Renal cortex interstitium (tissue), 15 donors: ENCODE data around the gene CLIP1. TPM values are rescaled to one million over a fixed set of nuclear protein-coding genes. Genes with fewer than 3 reads are reported as not detected.
"Not testable (repeated sequence)": the region's sequence is repeated elsewhere in the genome, so short reads cannot be mapped to it uniquely, and the experiment has no call there.

ENCODE experiments used
- DNase-seq, 11 donors: peaks; one replicate each; pipeline ENCODE4 v3.0.0-alpha.2; 2013; ENCODE audit warnings: low read depth in 9 of 11, low spot score in 4 of 11; ENCODE audit errors: extremely low read depth in 1 of 11
- long read RNA-seq, 16 experiments: transcript quantifications; one replicate each; lab custom pipeline, GENCODE V29; 2026
- polyA plus RNA-seq, 3 donors: library from polyadenylated mRNA; unstranded; fragments of 120-200 nt; gene quantifications; one replicate each; pipeline ENCODE4 v1.2.1, GENCODE V29; 2013; ENCODE audit not compliant: insufficient read length in 3 of 3

Gene CLIP1
- 10 to 100 TPM; 37.4 to 42.7 (median 40.0) TPM for polyA plus RNA-seq
- long read RNA-seq, donor 1, partial matches to known transcripts = 6 of 7 reads
- long read RNA-seq, donor 1, other reads (novel, unspliced or antisense) = 0 of 7 reads
- long read RNA-seq, donor 2 = 0 reads
- long read RNA-seq, donor 3, partial matches to known transcripts = 0 of 4 reads
- long read RNA-seq, donor 3, other reads (novel, unspliced or antisense) = 0 of 4 reads
- long read RNA-seq, donor 4, full-length matches to known transcripts = 3 of 3 reads
- long read RNA-seq, donor 4, partial matches to known transcripts = 0 of 3 reads
- long read RNA-seq, donor 4, other reads (novel, unspliced or antisense) = 0 of 3 reads
- long read RNA-seq, donor 5 = 0 reads
- long read RNA-seq, donor 6, partial matches to known transcripts = 0 of 5 reads
- long read RNA-seq, donor 6, other reads (novel, unspliced or antisense) = 0 of 5 reads
- long read RNA-seq, donor 7, partial matches to known transcripts = 5 of 7 reads
- long read RNA-seq, donor 7, other reads (novel, unspliced or antisense) = 0 of 7 reads
- long read RNA-seq, donor 8, partial matches to known transcripts = 32 of 32 reads
- long read RNA-seq, donor 8, other reads (novel, unspliced or antisense) = 0 of 32 reads
- long read RNA-seq, donor 9, partial matches to known transcripts = 0 of 3 reads
- long read RNA-seq, donor 9, other reads (novel, unspliced or antisense) = 0 of 3 reads
- long read RNA-seq, donor 10, partial matches to known transcripts = 7 of 9 reads
- long read RNA-seq, donor 10, other reads (novel, unspliced or antisense) = 0 of 9 reads
- long read RNA-seq, donor 11, full-length matches to known transcripts = 4 of 4 reads
- long read RNA-seq, donor 11, partial matches to known transcripts = 0 of 4 reads
- long read RNA-seq, donor 11, other reads (novel, unspliced or antisense) = 0 of 4 reads
- long read RNA-seq, donor 12, partial matches to known transcripts = 0 of 3 reads
- long read RNA-seq, donor 12, other reads (novel, unspliced or antisense) = 0 of 3 reads
- long read RNA-seq, donor 13 = 0 reads
- long read RNA-seq, donor 14 = 0 reads
- long read RNA-seq, donor 15 = 0 reads
- long read RNA-seq, donor 16, full-length matches to known transcripts = 7 of 27 reads
- long read RNA-seq, donor 16, partial matches to known transcripts = 20 of 27 reads
- long read RNA-seq, donor 16, other reads (novel, unspliced or antisense) = 0 of 27 reads

DNA sequence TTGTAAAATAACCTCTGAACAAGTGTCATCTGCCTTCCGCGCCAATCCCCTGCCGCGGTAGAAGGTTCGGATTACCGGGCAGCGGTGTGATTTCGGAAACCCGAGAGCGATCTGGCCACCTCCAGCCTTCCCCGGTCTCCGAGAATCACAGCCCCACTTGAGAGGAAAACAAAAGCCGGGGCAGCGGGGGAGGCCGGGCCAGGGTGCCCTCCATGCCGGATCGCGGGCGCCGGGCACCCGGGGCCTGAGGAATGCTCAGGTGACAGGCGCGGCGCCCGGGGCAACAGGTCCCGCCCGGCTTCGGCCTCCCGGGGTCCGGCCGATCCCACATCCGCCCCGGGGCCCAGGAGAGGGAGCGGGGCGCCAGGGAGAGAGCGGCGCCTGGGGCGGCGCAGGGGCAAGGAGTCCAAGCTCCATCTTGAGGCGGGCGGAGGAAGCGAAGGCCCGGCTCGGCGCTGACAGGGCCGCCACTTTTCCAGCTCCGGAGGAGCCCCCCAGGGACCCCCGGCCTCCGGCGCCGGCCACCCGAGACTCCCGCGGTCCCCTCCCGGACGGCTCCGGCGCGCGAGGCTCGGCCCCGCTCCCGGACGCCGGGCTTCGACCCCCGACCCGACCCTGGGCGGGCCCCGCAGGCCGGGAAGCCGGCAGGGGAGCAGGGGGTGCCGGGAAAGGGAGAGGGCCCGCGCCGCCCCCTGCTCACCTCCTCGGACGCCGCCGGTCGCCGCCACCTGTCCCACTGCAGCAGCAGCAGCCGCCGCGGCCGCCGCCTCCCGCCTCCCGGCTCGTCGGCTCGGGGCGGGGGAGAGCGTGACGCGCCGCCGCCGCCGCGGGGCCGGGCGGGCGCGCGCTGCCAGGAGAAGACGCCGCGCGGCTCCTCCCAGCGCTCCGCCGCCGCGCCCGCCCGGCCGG is at the start of gene CLIP1:
Gene CLIP1 (minus strand): TSS at position 849 of the 909 bp plus-strand sequence. CDS start 42,217 bp downstream, outside the sequence.
- peak in 4 of 11 donors; percentile 27 to 64 (median 52) for DNase-seq

DNA sequence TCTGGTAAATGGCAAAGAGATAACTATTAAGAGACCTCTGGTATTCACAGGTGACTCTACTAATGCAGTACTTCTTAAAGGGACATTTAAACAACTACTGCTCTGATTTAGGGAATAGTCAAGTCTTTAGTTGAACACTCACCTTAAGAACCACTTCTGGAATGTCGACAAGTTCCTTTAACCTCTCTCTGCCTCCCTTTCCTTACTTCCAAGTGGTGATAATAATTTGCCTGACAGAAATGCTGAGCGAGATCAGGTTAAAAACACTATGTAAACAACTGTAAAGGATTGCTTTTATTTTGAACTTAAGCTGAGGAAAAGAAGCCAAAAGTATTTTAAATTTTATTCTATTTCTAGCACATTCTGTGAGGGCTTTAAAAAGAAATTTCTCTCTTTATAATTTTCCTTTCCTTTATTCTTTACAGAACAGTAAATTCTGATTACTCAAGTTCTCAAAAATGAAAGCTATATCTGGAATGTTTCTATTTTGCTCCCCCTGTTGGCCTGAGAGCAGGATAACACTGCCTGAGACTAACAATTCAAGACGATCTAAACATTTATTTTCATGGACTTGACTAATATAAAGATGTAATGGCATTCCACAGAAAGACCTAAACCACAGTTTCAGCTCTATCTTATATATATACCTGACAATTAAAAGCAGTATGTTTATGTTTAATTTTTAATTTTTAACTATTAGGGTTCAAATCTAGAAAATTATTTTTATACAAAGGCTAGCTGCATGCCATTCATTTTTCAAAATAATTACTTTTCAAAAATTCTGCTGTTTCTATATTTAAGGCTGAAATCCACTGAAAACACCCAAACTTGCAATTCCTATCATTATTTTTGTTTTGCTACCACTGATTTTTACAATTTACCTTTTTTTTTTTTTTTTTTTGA is 49.1 kb upstream of the CLIP1 start:
- DNase-seq = peak in 9 of 11 donors; percentile 31 to 82 (median 51)

DNA sequence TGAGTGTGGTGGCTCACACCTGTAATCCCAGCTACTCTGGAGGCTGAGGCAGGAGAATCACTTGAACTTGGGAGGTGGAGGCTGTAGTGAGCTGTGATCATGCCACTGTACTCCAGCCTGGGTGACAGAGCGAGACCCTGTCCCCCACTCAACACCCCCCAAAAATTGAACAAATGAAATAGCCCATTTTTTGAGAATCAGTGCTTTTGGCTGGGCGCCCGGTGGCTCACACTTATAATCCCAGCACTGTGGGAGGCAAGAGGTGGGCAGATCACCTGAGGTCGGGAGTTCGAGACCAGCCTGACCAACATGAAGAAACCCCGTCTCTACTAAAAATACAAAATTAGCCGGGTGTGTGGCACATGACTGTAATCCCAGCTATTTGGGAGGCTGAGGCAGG is 48.1 kb upstream of the CLIP1 start:
- not testable (repeated sequence) for DNase-seq

- not testable (repeated sequence) for DNase-seq
Measured at GRCh38 chr12:122469856-122470255, 47.4 kb upstream of the CLIP1 start.

- DNase-seq = no peak
Measured at GRCh38 chr12:122467983-122468382, 45.5 kb upstream of the CLIP1 start.

GRCh38 chr12:122464317-122465042 is 42.0 kb upstream of the CLIP1 start:
- DNase-seq = peak in 3 of 11 donors; percentile 5 to 26 (median 12)

GRCh38 chr12:122460641-122461040 is 38.2 kb upstream of the CLIP1 start:
- no peak for DNase-seq

DNA sequence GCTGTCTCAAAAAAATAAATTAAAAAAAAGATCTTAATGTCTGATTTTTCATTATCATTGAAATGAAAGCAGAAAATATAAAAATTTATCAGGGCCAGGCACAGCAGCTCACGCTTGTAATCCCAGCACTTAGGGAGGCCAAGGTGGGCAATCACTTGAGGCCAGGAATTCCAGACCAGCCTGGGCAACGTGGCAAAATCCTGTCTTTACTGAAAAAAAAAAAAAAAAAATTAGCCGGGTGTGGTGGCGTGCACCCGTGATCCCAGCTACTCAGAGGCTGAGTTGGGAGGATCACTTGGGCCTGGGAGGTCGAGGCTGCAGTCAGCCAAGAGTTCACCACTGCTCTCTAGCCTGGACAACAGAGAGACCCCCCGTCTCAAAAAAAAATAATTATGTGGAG is 37.6 kb upstream of the CLIP1 start:
- DNase-seq = no peak

DNA sequence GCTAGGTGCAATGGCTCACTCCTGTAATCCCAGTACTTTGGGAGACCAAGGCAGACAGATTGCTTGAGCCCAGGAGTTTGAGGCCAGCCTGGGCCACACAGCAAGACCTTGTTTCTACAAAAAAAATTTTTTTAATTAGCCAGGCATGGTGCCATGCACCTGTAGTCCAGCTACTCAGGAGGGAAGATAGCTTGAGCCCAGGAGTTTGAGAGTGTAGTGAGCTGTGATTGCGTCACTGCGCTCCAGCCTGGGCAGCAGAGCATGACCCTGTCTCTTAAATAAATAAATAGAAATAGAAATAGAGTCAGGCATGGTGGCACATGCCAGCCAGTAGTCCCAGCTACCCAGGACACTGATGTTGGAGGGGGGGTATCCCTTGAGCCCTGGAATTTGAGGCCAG is 36.7 kb upstream of the CLIP1 start:
- DNase-seq = peak in 4 of 11 donors; percentile 10 to 35 (median 23)

DNA sequence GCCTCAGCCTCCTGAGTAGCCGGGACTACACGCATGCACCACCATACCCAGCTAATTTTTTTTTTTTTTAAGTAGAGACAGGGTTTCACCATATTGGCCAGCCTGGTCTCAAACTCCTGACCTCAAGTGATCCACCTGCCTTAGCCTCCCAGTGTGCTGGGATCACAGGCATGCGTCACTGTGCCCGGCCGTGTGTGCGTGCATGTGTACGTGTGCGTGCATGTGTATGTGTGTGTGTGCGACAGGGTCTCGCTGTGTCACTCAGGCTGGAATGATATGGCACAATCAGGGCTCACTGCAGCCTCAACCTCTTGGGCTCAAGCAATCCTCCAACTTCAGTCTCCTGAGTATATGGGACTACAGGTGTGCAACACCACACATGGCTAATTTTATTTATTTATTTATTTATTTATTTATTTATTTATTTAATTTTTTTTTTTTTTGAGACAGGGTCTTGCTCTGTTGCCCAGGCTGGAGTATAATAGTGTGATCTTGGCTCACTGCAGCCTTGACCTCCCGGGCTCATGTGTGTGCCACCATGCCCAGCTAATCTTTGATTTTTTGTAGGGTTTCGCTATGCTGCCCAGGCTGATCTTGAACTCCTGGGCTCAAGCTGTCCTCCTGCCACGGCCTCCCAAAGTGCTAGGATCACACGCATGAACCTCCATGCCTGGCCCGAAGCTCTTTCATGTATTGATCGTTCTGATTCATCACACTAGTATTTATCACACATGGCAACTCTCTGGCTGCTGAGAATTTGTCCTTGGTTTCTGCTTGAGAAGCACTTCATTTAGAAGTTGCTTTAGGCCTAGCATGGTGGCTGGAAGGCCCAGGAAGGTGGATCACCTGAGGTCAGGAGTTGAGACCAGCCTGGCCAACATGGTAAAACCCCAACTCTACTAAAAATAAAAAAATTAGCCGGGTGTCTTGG is 35.9 kb upstream of the CLIP1 start:
- DNase-seq = no peak

GRCh38 chr12:122457627-122458026 is 35.2 kb upstream of the CLIP1 start:
- no peak for DNase-seq

- no peak for DNase-seq
Measured at GRCh38 chr12:122454739-122455138, 32.3 kb upstream of the CLIP1 start.

DNA sequence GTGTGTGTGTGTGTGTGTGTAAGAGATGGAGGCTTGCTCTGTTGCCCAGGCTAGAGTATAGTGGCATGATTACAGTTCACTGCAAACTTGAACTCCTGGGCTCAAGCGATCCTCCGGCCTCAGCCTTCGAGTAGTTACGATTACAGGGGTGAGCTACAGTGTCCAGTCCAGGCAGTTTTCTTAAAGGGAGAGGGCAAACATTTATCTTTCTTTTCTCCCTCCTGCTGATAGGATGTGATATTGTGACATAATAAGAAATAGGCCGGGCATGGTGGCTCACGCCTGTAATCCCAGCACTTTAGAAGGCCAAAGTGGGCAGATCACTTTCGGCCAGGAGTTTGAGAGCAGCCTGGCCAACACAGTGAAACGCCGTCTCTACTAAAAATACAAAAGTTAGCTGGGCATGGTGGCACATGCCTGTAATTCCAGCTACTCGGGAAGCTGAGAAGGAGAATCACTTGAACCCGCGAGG is 31.8 kb upstream of the CLIP1 start:
- DNase-seq = no peak

- no peak for DNase-seq
Measured at GRCh38 chr12:122452701-122453285, 30.3 kb upstream of the CLIP1 start.

GRCh38 chr12:122449317-122449716 is 26.8 kb upstream of the CLIP1 start:
- DNase-seq = no peak
